ENCODE data around the gene RFTN1. TPM values are rescaled to one million over a fixed set of nuclear protein-coding genes. Genes with fewer than 3 reads are reported as not detected.

Gene RFTN1
- total RNA-seq = 10 to 100 TPM in 1 of 3 donors, 1 to 10 TPM in 2; 6.9 to 12.6 (median 9.7) TPM
- long read RNA-seq, donor 1, partial matches to known transcripts = 2 of 9 reads
- long read RNA-seq, donor 1, other reads (novel, unspliced or antisense) = 3 of 9 reads
- long read RNA-seq, donor 2, partial matches to known transcripts = 0 of 3 reads
- long read RNA-seq, donor 2, other reads (novel, unspliced or antisense) = 1 of 3 reads

- DNase-seq (peak; percentile 53 to 72 (median 60)), ATAC-seq (peak; percentile 52)
- peak within 1 kb of the TSS; percentile 42 for H3K4me3 ChIP-seq
- intact Hi-C loops (cut with DNase I, micrococcal nuclease) = no loop called here
- H3K36me3 ChIP-seq (ENCODE audit: low read depth) = no peaks in the 10 kb centered on the region
- H3K4me1 ChIP-seq (ENCODE audit: low read depth) = peaks cover 4% of the 10 kb centered on the region
- H3K9me3 ChIP-seq = no peaks in the 10 kb centered on the region
- TF ChIP-seq CTCF (IDR thresholded peaks at IDR 0.05) = no peak
Measured at GRCh38 chr3:16513141-16514020, at the start of gene RFTN1. TSS of gene RFTN1 (minus strand) at chr3:16513699. CDS start at chr3:16493869, 19,830 bp downstream.

- no peaks in the 10 kb centered on the region for H3K9me3 ChIP-seq
- ATAC-seq (no peak), DNase-seq (no peak)
- intact Hi-C loops (cut with DNase I, micrococcal nuclease) = loop anchor here in 1 of 2 donors (10.0 kb wide), 1 partner anchor 265 kb away; no protein-coding TSS in a partner anchor
- H3K36me3 ChIP-seq (ENCODE audit: low read depth) = no peaks in the 10 kb centered on the region
- H3K4me1 ChIP-seq (ENCODE audit: low read depth) = no peaks in the 10 kb centered on the region
- TF ChIP-seq CTCF (IDR thresholded peaks at IDR 0.05) = no peak
- no peak overlapping the region for H3K4me3 ChIP-seq
Measured at GRCh38 chr3:16559653-16560365, 46.3 kb upstream of the RFTN1 start.

GRCh38 chr3:16554126-16554525 is 40.6 kb upstream of the RFTN1 start:
- Histone ChIP-seq H3K4me3 (no peak overlapping the region), H3K36me3 (ENCODE audit: low read depth) (no peaks in the 10 kb centered on the region), H3K9me3 (no peaks in the 10 kb centered on the region), H3K4me1 (ENCODE audit: low read depth) (no peaks in the 10 kb centered on the region)
- DNase-seq = no peak
- ATAC-seq = no peak
- TF ChIP-seq CTCF (IDR thresholded peaks at IDR 0.05) = no peak
- intact Hi-C loops (cut with DNase I, micrococcal nuclease) = loop anchor here (5.0 to 10.0 kb wide), 2 partner anchors 259 to 267 kb away; no protein-coding TSS in a partner anchor

GRCh38 chr3:16552757-16553156 is 39.3 kb upstream of the RFTN1 start:
- Histone ChIP-seq H3K4me1 (ENCODE audit: low read depth) (no peaks in the 10 kb centered on the region), H3K36me3 (ENCODE audit: low read depth) (no peaks in the 10 kb centered on the region), H3K9me3 (no peaks in the 10 kb centered on the region), H3K4me3 (no peak overlapping the region)
- ATAC-seq (no peak), DNase-seq (no peak)
- intact Hi-C loops (cut with DNase I, micrococcal nuclease) = loop anchor here (5.0 to 10.0 kb wide), 2 partner anchors 258 to 265 kb away; no protein-coding TSS in a partner anchor
- TF ChIP-seq CTCF (IDR thresholded peaks at IDR 0.05) = no peak

- Histone ChIP-seq H3K36me3 (ENCODE audit: low read depth) (no peaks in the 10 kb centered on the region), H3K4me1 (ENCODE audit: low read depth) (no peaks in the 10 kb centered on the region), H3K4me3 (no peak overlapping the region), H3K9me3 (no peaks in the 10 kb centered on the region)
- no peak for TF ChIP-seq CTCF (IDR thresholded peaks at IDR 0.05)
- no peak for DNase-seq
- no peak for ATAC-seq
- intact Hi-C loops (cut with DNase I, micrococcal nuclease) = loop anchor here (5.0 to 10.0 kb wide), 2 partner anchors 257 to 264 kb away; no protein-coding TSS in a partner anchor
Measured at GRCh38 chr3:16551342-16551976, 38.0 kb upstream of the RFTN1 start.

Data from mucosa of descending colon (tissue), 3 donors.